Esophagus muscularis mucosa (tissue), 3 donors: ENCODE measurements around the gene SLC2A2.

ENCODE experiments used
- CTCF ChIP-seq, 3 experiments: fragments of 200-600 bp in 2 of 3; fragments of 450-650 bp in 1 of 3; sonication (generic) in 2 of 3; IDR thresholded peaks; one replicate each; pipeline ENCODE4 v1.5.1; 2017 to 2019; ENCODE audit warnings: antibody characterized with exemption in 3 of 3, mild to moderate bottlenecking in 2 of 3, moderate library complexity in 1 of 3
- POLR2A ChIP-seq: fragments of 450-650 bp; IDR thresholded peaks from one replicate; pipeline ENCODE4 v1.6.1; 2017; ENCODE audit warnings: antibody characterized with exemption, moderate library complexity, mild to moderate bottlenecking, low read depth
- POLR2AphosphoS5 ChIP-seq, 2 donors: sonication (generic); formaldehyde crosslinking; IDR thresholded peaks; one replicate each; pipeline ENCODE4 v1.6.1; 2017; ENCODE audit warnings: antibody characterized with exemption in 2 of 2

- TF ChIP-seq CTCF (IDR thresholded peaks at IDR 0.05): no peak
- TF ChIP-seq POLR2AphosphoS5 (IDR thresholded peaks at IDR 0.05): no peak
- TF ChIP-seq POLR2A: no peak
Observed at GRCh38 chr3:171001250-171001893, 25.1 kb downstream of the SLC2A2 start.
